ENCODE measurements around the gene PDE1A.

DNA sequence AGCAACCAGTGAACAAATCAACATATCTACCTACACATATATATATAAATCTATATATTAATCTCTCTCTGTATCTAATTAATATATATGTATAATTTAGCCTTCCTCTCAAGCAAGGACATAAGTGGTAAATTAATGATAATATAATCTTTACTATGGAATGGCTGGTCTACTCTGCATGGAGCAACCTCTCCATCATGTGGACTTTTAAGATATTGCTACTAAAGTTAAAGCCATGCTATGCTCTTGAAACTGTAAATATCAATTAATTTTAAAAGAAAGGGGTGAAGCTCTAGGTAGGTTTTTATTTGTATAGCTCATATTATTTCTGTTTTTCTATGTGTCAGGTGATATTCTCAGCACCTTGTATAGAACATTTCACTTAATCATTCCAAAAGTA lies 294.2 kb downstream of the PDE1A start:
- TF ChIP-seq CTCF (conservative IDR thresholded peaks at IDR 0.05; ENCODE audit: low read length) (peak; percentile 35), EZH2phosphoT487 (IDR thresholded peaks at IDR 0.05; ENCODE audit: borderline replicate concordance) (no peak)

Data from Loucy (cell line).